NOMO-1 treated with DMSO at 0.1 percent for 48 hours (cell line): ENCODE measurements around the gene COL4A4.
A peak's percentile ranks its signal among the peaks of the same experiment; 100 is the strongest.

Experiments
- DNase-seq: peaks from one replicate; lab custom pipeline; 2025; ENCODE audit not compliant: unreplicated experiment; lab: John Stamatoyannopoulos, UW

Gene COL4A4

DNA sequence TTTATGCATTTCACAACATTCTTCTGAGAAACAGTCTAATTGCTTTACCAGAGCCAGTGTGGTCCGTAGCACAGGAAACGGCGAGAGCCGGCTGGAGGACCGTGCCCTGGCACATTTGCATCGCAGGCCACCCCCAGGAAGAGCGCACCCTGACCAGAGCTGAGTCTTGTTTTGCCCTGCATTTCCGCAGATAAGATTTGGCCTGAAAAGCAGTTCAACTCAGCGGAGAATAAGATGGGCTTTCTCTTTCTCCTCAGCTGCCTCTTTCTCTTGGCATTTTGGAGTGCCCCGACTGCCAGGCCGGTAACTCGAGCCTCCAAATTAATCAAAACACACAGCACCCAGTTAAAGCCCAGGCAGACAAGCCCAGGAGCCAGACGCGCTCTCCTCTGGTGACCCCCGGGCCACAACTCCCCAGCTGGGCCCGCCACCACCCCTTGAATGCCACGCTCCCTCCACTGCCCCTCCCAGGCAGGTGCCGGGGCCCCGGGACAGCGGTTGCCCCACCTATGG is 464 bp downstream of the COL4A4 start:
- DNase-seq = no peak

DNA sequence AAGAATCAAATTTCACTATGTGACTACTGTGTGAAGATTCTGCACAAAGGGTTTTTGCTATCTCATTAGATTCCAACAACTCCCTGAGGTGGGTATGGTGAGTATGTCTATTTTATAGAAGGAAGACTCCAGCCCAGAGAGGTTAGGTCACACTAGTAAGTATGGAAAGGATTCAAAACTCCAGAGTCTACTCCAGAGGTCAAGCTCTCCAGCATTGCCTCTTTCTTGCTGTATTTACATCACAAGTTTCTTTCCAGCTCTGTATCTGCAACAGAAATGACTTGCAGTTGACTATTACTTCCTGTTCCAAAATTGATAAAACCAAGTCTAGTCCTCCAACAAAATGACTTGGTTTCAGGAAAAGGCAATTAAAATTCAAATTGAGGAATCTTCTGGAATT is 2.1 kb downstream of the COL4A4 start:
- no peak for DNase-seq

DNA sequence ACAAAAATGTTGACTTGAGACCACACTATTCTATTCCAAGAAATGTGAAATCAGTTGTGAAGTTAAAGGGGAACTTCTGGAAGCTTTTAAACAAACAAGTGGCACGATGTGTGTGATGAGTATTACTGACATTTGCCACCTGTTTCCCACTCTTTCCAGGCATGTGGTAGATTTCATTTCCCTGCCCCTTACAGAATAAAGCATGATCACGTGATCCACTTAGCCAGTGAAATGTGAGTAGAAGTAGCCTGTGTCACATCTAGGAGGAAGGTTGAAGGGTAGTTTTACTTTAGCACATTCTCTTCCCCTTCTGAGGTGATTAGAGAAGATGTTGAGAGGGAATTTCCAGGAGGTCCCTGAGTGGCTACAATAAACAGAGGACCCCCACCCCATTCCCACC is 3.8 kb downstream of the COL4A4 start:
- no peak for DNase-seq

DNA sequence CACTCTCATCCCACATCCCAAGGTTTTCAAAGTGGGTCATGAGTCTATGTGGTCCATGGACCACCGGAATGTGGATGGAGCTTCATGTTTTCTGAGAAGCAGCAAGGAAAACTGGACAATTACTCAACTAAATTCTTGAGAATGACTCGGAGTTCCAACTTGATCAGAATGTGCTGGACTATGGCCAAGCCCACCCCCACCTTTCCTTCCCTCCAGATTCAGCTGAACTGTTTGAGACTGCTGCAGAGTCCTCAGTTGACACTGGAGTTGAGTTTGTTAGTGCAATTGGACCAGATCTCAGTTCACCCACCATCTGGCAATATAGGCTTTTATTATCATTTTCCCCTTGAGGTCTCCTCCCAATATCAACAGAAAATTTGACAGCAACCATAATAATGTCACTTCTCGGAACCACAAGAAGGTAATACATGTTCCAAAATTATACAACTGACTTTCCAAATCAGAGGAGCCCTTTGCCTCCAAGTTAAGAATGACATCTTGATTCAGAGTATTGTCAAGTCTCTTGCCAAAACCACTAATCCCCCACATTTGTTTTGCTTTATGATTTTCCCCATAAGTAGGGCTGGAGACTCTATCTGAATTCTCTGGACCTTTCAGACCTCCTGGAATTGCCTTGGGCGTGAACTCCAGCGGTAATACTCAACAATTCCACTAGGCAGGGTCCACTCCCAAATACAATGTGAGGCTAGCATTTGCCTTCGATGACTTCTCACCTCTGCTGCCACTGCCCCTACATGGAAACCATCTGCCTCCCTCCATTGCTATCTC is 8.8 kb downstream of the COL4A4 start:
- DNase-seq = no peak

DNA sequence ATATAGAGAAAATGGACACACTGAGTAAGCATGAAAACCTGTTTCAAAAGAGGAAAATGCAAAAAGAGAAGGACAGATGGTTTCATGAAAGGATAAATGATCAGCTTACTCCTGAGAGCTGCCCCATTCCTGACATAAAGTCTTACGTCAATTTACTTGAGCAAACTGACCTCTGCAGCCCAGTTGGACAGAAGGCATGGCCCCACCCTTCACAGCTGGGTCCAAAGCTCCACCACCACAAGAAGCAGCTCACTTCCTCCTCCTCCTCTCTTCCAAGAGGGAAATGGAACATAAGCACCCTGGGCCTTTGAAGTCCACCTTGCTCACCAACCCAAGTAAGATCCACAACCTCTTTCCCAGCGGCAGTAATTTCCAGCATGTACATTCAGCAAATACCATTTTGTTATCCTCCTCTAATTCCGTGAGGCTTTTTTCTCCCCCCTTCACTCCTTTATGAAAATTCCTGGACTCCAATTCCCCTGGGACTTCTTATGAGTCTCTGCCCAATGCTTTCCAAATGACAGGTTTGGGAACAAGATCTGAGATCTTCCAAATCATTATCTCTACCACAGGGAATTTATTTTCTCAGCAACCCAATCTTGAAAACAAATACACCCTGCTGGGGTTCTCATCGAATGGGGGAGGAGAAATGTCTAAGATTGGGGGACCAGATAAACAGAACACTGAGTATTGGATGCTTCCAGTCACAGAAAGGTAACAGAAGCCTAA is 10.1 kb downstream of the COL4A4 start:
- DNase-seq = no peak

DNA sequence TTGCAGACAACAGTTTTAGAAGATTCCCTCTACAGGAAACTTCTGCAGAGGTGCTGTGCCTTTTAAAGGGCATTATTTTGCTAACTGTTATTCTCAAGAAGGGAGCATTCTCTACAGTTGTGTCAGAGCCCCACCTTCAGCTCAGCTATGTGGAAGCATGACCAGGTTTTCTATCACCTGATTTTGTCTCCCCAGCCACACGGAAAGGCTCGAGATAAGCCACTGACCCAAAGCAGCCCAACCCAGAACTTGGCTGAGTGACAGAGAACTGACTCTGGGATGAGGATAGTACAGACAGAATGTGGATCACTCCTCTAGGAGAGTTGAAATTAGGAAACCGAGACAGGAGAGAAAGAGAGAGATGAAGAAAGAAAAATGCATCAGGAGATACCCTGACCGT is 10.7 kb downstream of the COL4A4 start:
- no peak for DNase-seq

DNA sequence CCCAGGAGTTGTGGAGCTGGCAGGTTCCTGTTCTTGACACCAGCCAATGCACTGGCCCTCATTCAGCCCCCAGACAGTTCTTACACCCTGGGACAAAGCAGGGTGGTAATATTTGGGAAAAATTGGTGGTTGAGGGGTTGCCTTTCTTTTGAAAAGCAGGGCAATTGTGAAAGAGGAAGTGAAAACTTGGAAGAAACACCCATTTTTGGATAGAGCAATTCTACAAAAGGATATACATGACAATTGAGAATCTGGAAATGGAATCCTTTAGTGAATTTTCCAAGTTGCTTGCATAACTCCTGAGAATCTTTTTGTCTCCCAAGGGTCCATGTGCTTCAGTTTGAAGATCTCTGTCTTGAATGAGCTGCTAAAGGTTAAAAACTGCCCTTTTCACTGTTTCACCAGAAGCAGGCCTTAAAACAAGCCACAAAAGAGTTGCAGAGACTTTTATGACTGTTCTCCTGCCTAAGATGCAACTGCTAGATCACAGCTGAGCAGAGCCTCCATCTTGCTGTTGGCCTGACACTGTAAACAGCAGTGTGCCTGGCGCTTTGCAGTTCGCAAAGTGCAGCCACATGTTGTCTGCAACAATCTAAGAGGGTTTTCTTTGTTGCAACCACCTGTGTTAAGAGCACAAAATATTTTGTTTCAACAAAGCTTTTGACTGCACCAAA is 11.8 kb downstream of the COL4A4 start:
- peak; percentile 10 for DNase-seq

DNA sequence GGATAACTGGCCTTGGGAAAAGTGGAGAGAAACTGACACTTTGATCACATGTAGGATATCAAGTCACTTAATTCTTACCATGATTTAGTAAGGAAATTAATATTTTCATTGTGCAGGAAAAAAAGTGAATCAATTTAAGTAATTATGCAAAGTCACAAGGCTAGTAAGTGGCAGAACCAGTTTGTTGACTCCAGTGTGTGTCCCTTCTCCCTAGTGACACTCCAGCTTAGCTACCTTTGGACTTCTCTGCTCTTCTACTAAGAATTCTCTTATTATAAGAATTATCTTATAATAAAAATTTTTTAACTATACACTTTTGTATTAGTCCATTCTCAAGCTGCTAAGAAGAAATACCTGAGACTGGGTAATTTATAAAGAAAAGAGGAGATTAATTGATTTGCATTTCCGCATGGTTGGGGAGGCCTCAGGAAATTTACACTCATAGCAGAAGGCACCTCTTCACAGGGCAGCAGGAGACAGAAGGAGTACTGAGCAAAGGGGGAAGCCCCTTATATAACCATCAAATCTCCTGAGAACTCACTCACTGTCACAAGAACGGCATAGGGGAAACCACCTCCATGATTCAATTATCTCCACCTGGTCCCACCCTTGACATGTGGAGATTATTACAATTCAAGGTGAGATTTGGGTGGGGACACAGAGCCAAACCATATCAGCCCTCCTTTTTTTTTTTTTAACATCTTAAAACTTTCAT is 13.6 kb downstream of the COL4A4 start:
- no peak for DNase-seq

DNA sequence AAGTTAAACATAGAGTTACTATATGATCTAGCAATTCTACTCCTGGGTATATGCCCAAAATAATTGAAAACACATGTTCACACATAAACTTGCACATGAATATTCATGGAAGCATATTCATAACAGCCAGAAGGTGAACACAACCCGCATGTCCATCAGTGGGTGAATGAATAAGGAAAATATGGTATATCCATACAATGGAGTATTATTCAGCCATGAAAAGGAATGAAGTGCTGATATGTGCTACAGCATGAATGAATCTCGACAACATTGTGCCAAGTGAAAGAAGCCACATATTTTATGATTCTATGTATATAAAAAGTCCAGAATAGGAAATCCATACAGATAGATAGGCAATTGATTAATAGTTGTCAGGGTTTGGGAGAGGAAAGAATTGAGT is 15.9 kb downstream of the COL4A4 start:
- DNase-seq = no peak

DNA sequence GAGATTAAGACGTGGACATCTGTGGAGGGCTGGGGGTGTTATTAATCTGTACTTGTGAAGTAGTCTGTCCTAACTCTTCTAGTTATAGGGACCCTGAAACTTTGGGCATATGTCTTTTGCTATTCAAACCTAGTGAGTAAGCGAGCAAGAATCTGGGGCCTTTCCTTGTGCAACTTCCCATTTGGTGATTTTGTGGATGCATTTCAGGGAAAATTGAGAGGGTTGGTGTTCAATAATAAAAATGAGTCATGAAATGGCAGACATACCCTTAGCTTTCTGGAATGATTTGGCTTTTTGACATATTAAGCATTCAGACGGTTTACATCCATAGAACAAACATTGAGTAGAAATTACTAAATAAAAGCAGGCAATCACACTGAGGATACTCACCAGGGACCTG is 17.0 kb downstream of the COL4A4 start:
- DNase-seq = no peak

DNA sequence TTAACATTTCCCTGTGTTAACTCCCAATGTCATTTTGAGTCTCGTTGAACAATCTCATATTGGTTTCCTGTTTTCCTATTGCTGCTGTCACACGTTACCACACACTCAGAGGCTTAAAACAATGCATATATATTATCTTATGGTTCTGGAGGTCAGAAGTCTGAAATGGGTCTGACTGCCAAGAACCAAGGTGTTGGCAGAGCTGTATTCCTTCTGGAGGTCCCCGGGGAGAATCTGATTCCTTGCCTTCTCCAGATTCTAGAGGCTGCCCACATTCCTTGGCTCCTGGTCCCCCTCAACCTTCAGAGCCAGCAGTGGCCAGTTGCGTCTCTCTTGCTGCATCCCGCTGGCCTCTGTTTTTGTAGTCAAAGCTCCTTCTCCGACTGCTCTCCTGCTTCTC is 17.5 kb downstream of the COL4A4 start:
- no peak for DNase-seq

DNA sequence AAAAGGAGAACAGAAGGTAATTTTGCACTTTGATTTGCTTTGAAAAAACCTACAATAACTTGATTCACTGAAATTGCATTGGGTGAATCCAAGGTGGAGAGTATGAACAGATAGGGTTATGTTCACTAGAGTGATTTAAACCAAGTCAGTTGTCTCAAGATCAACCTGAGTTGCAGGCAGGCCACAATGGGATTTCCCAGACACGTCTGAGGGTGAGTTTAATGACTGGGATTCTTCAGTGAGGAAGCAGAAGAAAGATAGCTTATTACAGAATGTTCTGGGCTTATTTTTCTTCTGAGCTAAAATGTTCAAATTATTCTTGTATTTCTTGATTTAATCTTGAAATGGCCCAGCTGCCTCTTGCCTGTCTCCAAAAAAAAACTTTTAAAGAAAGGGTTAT is 20.1 kb downstream of the COL4A4 start:
- no peak for DNase-seq

DNA sequence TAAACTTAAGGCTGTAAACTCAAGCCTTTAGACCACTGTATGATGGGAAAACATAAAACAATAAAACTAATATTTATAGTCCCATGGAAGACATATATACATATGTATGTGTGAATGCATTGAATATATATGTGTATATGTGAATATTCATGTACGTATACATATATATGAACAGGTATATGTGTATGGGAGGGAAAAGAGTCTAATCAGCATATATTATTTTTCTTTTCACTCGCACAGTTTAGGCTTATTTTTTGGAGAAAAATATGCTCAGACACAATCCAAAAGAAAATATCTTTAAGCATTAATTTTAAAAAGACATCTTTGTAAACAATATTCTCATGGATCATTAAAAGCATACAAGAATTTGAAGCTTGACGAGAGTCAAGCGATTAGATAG is 22.7 kb downstream of the COL4A4 start:
- DNase-seq = no peak

DNA sequence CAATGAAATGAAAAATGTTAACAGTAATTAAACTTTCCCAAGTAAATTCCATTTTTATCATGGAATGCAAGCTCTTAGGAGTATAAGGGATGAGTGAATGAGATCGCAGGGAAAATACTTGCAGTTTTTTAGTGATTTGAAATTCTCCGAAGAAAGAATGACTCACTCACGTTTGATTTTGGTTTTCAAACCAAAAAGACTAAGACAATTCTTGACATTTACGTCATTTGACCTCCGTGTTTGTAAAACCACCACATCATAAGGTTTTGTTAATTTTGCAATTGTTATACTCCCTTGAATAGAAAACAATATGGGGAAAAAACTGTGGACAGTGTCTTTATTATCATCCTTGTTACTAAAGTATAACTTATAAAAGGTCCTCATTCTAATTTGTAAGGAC is 29.4 kb downstream of the COL4A4 start:
- DNase-seq = no peak

DNA sequence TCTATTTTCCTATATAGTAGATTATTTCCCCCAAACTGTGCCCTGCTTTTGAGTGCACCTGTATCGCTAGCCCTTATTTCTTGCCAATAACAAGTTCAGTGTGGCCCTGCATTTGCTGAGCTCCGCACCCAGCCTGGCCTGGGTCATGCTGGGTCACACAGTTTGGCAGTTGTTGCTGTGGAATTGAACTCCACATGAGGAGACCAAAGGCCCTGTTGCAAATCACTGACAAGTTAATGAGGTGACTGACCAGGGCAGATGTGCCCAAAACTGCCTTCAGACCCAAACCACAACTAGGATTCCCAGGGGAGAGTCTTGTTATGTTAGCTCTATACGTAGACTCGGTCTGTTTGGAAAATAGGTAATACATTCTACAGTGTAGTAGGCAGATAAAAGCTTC is 31.0 kb downstream of the COL4A4 start:
- DNase-seq = no peak

DNA sequence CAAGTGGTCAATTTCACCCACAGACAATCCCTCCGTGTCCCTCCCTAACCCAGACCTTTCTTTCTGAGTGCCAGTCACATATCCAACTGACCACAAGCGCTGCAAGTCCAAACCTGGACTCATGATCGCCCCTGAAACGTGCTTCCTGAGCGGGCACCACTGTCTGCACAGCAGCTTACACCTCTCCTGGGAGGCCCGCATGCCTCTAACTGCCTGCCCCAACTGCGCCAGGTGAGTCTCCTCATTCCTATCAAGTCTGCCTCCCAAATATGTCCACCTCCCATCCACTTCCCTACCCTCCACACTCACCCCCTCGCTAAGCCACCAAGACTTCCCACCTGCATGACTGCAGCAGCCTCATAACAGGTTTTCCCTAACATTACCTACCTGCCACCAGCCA is 33.4 kb downstream of the COL4A4 start:
- DNase-seq = no peak

DNA sequence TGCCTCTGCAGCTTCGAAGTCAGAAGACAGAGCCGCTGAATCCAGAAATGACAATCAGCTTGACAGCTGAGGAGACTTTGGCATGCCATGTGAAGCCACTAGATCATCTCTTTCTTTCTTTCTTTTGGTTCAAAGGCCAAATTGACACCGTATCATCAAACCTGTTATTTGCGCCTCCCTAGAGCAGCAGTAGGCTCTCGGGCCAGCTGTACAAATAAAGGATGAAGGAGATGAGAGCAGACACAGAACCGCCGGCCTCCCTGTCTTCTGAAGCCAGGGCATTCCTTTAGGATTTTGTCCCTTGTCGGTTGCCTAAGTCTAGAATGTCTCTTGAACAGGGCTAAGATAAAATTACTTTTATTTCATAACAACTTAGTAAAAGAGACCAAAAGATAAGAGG is 36.8 kb downstream of the COL4A4 start:
- DNase-seq = no peak

DNA sequence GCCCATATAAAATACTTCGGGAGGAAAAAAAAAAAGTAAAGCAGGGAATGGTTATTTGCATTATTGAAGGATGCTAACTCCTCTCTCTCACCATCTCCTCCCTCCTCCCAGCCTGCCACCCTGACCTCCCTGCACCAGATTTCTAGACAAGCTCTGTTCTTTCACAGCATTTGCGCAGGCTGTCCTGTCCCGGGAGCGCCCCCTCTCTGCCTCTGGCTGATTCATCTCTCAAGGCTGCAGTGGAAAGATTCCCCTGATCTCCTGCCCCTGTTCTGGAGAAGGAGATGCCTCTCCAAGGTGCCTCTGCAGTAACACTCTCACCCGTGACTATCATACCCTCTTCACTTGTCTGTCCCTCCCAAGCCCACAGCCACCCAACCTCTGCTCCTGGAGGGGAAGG is 38.5 kb downstream of the COL4A4 start:
- no peak for DNase-seq

DNA sequence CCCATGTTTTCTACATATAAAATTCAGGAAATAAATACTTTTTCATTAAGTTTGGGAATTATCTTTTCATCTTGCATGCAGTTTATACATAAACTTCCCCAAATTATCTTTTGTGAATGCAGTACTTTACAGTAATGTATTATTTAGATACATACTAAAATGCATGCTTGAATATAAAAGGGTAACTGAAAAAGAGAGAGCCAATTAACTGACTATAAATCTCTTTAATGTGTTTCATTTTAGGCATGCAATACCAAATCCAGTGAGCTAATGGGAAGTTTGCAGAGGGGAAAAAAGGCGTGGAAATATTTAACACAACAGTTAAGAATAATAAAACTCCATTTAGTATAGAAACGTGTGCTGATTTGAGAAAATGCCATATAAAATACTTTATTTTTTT is 39.2 kb downstream of the COL4A4 start:
- no peak for DNase-seq

DNA sequence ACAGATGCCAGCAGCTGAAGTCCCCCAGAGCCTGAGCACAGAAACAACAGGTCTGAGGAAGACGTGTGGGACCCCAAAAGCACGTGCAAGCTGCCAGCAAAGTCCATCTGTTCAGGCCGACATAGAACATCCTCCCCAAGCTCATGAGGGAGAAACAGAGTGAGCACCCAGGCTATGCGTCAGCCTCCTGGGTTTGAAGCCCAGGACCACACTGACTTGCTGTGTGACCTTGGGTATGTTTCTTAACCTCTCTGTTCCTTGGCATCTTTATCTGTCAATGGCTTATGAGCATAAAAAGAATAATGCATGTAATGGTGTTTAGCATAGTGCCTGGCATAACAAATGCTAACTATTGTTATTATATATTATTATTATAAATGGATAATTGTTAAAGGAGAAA is 40.3 kb downstream of the COL4A4 start:
- no peak for DNase-seq

DNA sequence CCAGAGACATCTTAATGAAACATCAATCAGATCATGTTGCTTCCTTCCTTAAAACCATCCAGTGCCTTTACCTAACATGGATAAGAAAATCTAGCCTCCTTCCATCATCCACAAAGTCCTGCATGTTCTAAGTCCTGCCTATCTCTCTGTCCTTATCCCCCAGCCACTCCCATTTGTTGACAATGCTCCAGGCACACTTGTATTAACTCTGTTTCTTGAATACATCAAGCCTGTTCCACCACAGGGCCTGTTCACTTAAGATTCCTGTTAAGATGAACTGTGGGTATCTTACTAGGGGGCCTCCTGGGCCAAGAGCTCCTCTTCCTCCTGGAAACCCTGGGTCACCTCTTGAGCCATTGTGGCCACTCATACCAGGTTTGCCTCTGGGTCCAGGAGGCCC is 45.7 kb downstream of the COL4A4 start:
- no peak for DNase-seq
